Transverse colon (tissue), 4 donors: Measurements from ENCODE around the gene CPVL. TPM values are rescaled to one million over a fixed set of nuclear protein-coding genes. Genes with fewer than 3 reads are reported as not detected.

ENCODE experiments used
- DNase-seq: peaks from one replicate; pipeline ENCODE4 v3.0.0-alpha.2; 2019
- H3K27ac ChIP-seq, 4 donors: fragments of 200-600 bp; sonication (generic); 2 replicates each; pipeline ENCODE4 v1.5.1; 2016 to 2018; ENCODE audit warnings: inconsistent platforms in 4 of 4
- H3K27me3 ChIP-seq: fragments of 200-600 bp; sonication (generic); 2 replicates; pipeline ENCODE4 v1.5.1; 2017; ENCODE audit warnings: inconsistent platforms
- H3K36me3 ChIP-seq, 4 donors: fragments of 200-600 bp; sonication (generic); 2 replicates each; pipeline ENCODE4 v1.5.1; 2017 to 2019; ENCODE audit warnings: inconsistent platforms in 4 of 4
- H3K4me1 ChIP-seq, 4 donors: fragments of 200-600 bp; sonication (generic); 2 replicates each; pipeline ENCODE4 v1.5.1; 2017 to 2020; ENCODE audit warnings: inconsistent platforms in 4 of 4
- H3K4me3 ChIP-seq, 4 donors: fragments of 200-600 bp; sonication (generic); 1 replicate in 1 of 4; 2 replicates in 3 of 4; pipeline versions ENCODE4 v1.5.1 to v1.6.1; 2017 to 2019; ENCODE audit warnings: inconsistent platforms in 4 of 4
- H3K9me3 ChIP-seq, 2 donors: fragments of 200-600 bp; sonication (generic); 2 replicates each; pipeline ENCODE4 v1.5.1; 2017 to 2019; ENCODE audit warnings: inconsistent platforms in 2 of 2
- CTCF ChIP-seq, 5 experiments: fragments of 200-600 bp in 3 of 5; fragments of 450-650 bp in 2 of 5; sonication (generic) in 3 of 5; IDR thresholded peaks; 1 replicate in 2 of 5; 2 replicates in 3 of 5; pipeline ENCODE4 v1.5.1; 2016 to 2017; ENCODE audit warnings: antibody characterized with exemption in 5 of 5, inconsistent platforms in 3 of 5, mild to moderate bottlenecking in 2 of 5, moderate library complexity in 1 of 5
- EP300 ChIP-seq: sonication (generic); formaldehyde crosslinking; IDR thresholded peaks from one replicate; pipeline ENCODE4 v1.6.1; 2017; ENCODE audit warnings: antibody characterized with exemption, low read depth
- POLR2A ChIP-seq: fragments of 450-650 bp; IDR thresholded peaks from one replicate; pipeline ENCODE4 v1.6.1; 2016; ENCODE audit warnings: antibody characterized with exemption, mild to moderate bottlenecking, moderate library complexity
- POLR2AphosphoS5 ChIP-seq, 3 donors: sonication (generic); formaldehyde crosslinking; IDR thresholded peaks; one replicate each; pipeline ENCODE4 v1.6.1; 2016; ENCODE audit warnings: antibody characterized with exemption in 3 of 3
- whole genome bisulfite sequencing, 2 donors: methylation state at CpG; one replicate each; pipeline ENCODE4 v1.1.5; 2018; ENCODE audit warnings: low coverage in 1 of 2; 5-methylcytosine and 5-hydroxymethylcytosine counted together
- in situ Hi-C, 4 donors: fragments of 200-750 bp; cut with MboI; loops; one replicate each; pipeline versions ENCODE4 v1.15.0 to v1.15.1; 2017; ENCODE audit warnings: low sequenced_read_pairs in 3 of 4, low pct_ligation_motif_present in 1 of 4, low pct_unique_long_range_greater_than_20kb in 1 of 4
- intact Hi-C: fragments of 100-400 bp; cut with DNase I; formaldehyde crosslinking; loops from one replicate; pipeline ENCODE4 v1.15.1; 2023; ENCODE audit warnings: low total_unique reads
- total RNA-seq, 4 donors: library from RNA; depleted of rRNA; stranded (reverse); fragments of >200 nt; gene quantifications; one replicate each; pipeline ENCODE4 v1.1.0, GENCODE V29; 2016

CPVL gene
- total RNA-seq, 4 donors from 2014 or later = 0.75 to 9.7 (median 4.8) TPM

- Histone ChIP-seq H3K9me3 (no peaks in the 10 kb centered on the region), H3K27ac (no peak overlapping the region), H3K4me1 (peaks cover 3 to 34% (median 28%) of the 10 kb centered on the region in 4 donors), H3K4me3 (no peak overlapping the region), H3K27me3 (peaks cover 28% of the 10 kb centered on the region), H3K36me3 (no peaks in the 10 kb centered on the region)
- in situ Hi-C loops (no loop called here), intact Hi-C loops (no loop called here)
- WGBS, 2 donors = 75 to 82% methylated on average over 1 to 7 of the region's 7 CpGs
- TF ChIP-seq CTCF (IDR thresholded peaks at IDR 0.05) (no peak), POLR2A (no peak), EP300 (no peak), POLR2AphosphoS5 (IDR thresholded peaks at IDR 0.05) (no peak)
- DNase-seq = no peak
Observed at GRCh38 chr7:29142021-29142727, 4.2 kb downstream of the CPVL start.

GRCh38 chr7:29140873-29141468 lies 5.4 kb downstream of the CPVL start:
- peaks cover under 1 to 22% (median 17%) of the 10 kb centered on the region in 4 donors for H3K4me1 ChIP-seq
- in situ Hi-C loops = no loop called here
- DNase-seq = peak; percentile 33
- no peaks in the 10 kb centered on the region for H3K36me3 ChIP-seq
- no peak overlapping the region for H3K4me3 ChIP-seq
- H3K9me3 ChIP-seq = no peaks in the 10 kb centered on the region
- peaks cover 19% of the 10 kb centered on the region for H3K27me3 ChIP-seq
- H3K27ac ChIP-seq = no peak overlapping the region
- WGBS, 2 donors = 81 to 83% methylated on average over 5 to 7 of the region's 7 CpGs
- intact Hi-C loops = no loop called here
- TF ChIP-seq POLR2AphosphoS5 (IDR thresholded peaks at IDR 0.05) (no peak), CTCF (IDR thresholded peaks at IDR 0.05) (no peak), POLR2A (no peak), EP300 (no peak)

- H3K4me1 ChIP-seq = peaks cover 0 to 18% (median 12%) of the 10 kb centered on the region in 4 donors
- WGBS, 2 donors = 84 to 89% methylated on average over 2 to 4 of the region's 4 CpGs
- H3K27me3 ChIP-seq = peaks cover 7% of the 10 kb centered on the region
- TF ChIP-seq POLR2AphosphoS5 (IDR thresholded peaks at IDR 0.05) (no peak), CTCF (IDR thresholded peaks at IDR 0.05) (no peak), EP300 (no peak), POLR2A (no peak)
- no peak overlapping the region for H3K4me3 ChIP-seq
- in situ Hi-C loops = no loop called here
- DNase-seq = no peak
- intact Hi-C loops = no loop called here
- H3K36me3 ChIP-seq = no peaks in the 10 kb centered on the region
- H3K9me3 ChIP-seq = no peaks in the 10 kb centered on the region
- no peak overlapping the region for H3K27ac ChIP-seq
Observed at GRCh38 chr7:29139796-29140195, 6.5 kb downstream of the CPVL start.

GRCh38 chr7:29139191-29139590 lies 7.1 kb downstream of the CPVL start:
- Histone ChIP-seq H3K9me3 (no peaks in the 10 kb centered on the region), H3K4me1 (peaks cover 0 to 18% (median 12%) of the 10 kb centered on the region in 4 donors), H3K4me3 (no peak overlapping the region), H3K27ac (no peak overlapping the region), H3K27me3 (peaks cover under 1% of the 10 kb centered on the region), H3K36me3 (no peaks in the 10 kb centered on the region)
- in situ Hi-C loops = no loop called here
- no peak for DNase-seq
- WGBS, 2 donors = 81 to 89% methylated on average over 2 of the region's 2 CpGs
- intact Hi-C loops = no loop called here
- TF ChIP-seq EP300 (no peak), CTCF (IDR thresholded peaks at IDR 0.05) (no peak), POLR2A (no peak), POLR2AphosphoS5 (IDR thresholded peaks at IDR 0.05) (no peak)
